Loucy (cell line): Measurements from ENCODE around the gene CNOT4.

Source experiments
- H2AFZ ChIP-seq: fragments of 200-600 bp; sonication (generic); 2 replicates; pipeline ENCODE4 v1.6.0; 2016; ENCODE audit warnings: antibody characterized with exemption, mild to moderate bottlenecking, low read length, moderate library complexity
- H3F3A ChIP-seq: fragments of 200-600 bp; 2 replicates; pipeline ENCODE4 v1.6.0; 2016; ENCODE audit warnings: antibody characterized with exemption, low read depth, mild to moderate bottlenecking
- H3K27me3 ChIP-seq: fragments of 200-600 bp; sonication (generic); 2 replicates; pipeline ENCODE4 v1.6.1; 2014; ENCODE audit warnings: low read length, mild to moderate bottlenecking; ENCODE audit not compliant: insufficient read depth, poor library complexity, severe bottlenecking
- H3K36me3 ChIP-seq: fragments of 200-600 bp; sonication (generic); 2 replicates; pipeline ENCODE4 v1.6.1; 2016; ENCODE audit warnings: low read length; ENCODE audit not compliant: insufficient read depth
- H3K4me1 ChIP-seq: fragments of 200-600 bp; sonication (generic); 2 replicates; pipeline ENCODE4 v1.5.1; 2014; ENCODE audit warnings: low read length, mild to moderate bottlenecking; ENCODE audit not compliant: insufficient read depth, poor library complexity, severe bottlenecking
- H3K4me2 ChIP-seq: fragments of 200-600 bp; sonication (generic); 2 replicates; pipeline ENCODE4 v1.6.0; 2014; ENCODE audit warnings: antibody characterized with exemption, low read length, low read depth, mild to moderate bottlenecking; ENCODE audit not compliant: poor library complexity, severe bottlenecking
- H3K4me3 ChIP-seq: fragments of 200-600 bp; sonication (generic); 2 replicates; pipeline ENCODE4 v1.5.1; 2014; ENCODE audit warnings: low read length, mild to moderate bottlenecking, mixed read lengths; ENCODE audit not compliant: poor library complexity, severe bottlenecking
- H3K79me2 ChIP-seq: fragments of 200-600 bp; sonication (generic); 2 replicates; pipeline ENCODE4 v1.6.1; 2014; ENCODE audit warnings: low read length; ENCODE audit not compliant: insufficient read depth
- H3K9ac ChIP-seq: fragments of 200-600 bp; sonication (generic); 2 replicates; pipeline ENCODE4 v1.6.0; 2014; ENCODE audit warnings: mild to moderate bottlenecking, low read depth, low read length, moderate library complexity; ENCODE audit not compliant: poor library complexity, severe bottlenecking
- H3K9me2 ChIP-seq: fragments of 200-600 bp; sonication (generic); replicated peaks from 2 replicates; pipeline ENCODE4 v1.6.1; 2016; ENCODE audit warnings: low read depth, low read length, mixed read lengths
- H3K9me3 ChIP-seq: fragments of 200-600 bp; sonication (generic); 2 replicates; pipeline ENCODE4 v1.6.1; 2014; ENCODE audit warnings: mild to moderate bottlenecking, antibody characterized with exemption, low read length, low read depth; ENCODE audit not compliant: insufficient read depth
- H4K20me1 ChIP-seq: fragments of 200-600 bp; sonication (generic); 2 replicates; pipeline ENCODE4 v1.6.0; 2014; ENCODE audit warnings: antibody characterized with exemption, low read length, mild to moderate bottlenecking; ENCODE audit not compliant: insufficient read depth, poor library complexity, severe bottlenecking
- CTCF ChIP-seq: fragments of 200-600 bp; sonication (generic); conservative IDR thresholded peaks from 2 replicates; pipeline ENCODE4 v1.5.1; 2014; ENCODE audit warnings: mild to moderate bottlenecking, antibody characterized with exemption, low read length
- EZH2phosphoT487 ChIP-seq: fragments of 200-600 bp; IDR thresholded peaks from 2 replicates; pipeline ENCODE4 v1.6.1; 2018; ENCODE audit warnings: antibody characterized with exemption, mild to moderate bottlenecking, moderate library complexity, borderline replicate concordance

Gene CNOT4

GRCh38 chr7:135538376-135538775 is 28.5 kb upstream of the CNOT4 start:
- Histone ChIP-seq H3K9ac (no peak overlapping the region), H3K4me2 (no peak overlapping the region), H3K4me1 (no peaks in the 10 kb centered on the region), H3K79me2 (no peaks in the 10 kb centered on the region), H3K9me3 (no peaks in the 10 kb centered on the region), H4K20me1 (no peaks in the 10 kb centered on the region), H3K27me3 (no peaks in the 10 kb centered on the region), H3F3A (no peaks in the 10 kb centered on the region), H2AFZ (no peak overlapping the region), H3K4me3 (no peak overlapping the region), H3K9me2 (no peaks in the 10 kb centered on the region), H3K36me3 (no peaks in the 10 kb centered on the region)
- TF ChIP-seq EZH2phosphoT487 (no peak), CTCF (no peak)

GRCh38 chr7:135537905-135538304 is 28.0 kb upstream of the CNOT4 start:
- H3K9me2 ChIP-seq: no peaks in the 10 kb centered on the region
- H3K4me3 ChIP-seq: no peak overlapping the region
- no peaks in the 10 kb centered on the region for H3F3A ChIP-seq
- H3K4me2 ChIP-seq: no peak overlapping the region
- no peak overlapping the region for H3K9ac ChIP-seq
- no peaks in the 10 kb centered on the region for H4K20me1 ChIP-seq
- H3K4me1 ChIP-seq: no peaks in the 10 kb centered on the region
- TF ChIP-seq CTCF: no peak
- TF ChIP-seq EZH2phosphoT487: no peak
- H2AFZ ChIP-seq: no peak overlapping the region
- H3K9me3 ChIP-seq: no peaks in the 10 kb centered on the region
- H3K79me2 ChIP-seq: no peaks in the 10 kb centered on the region
- H3K27me3 ChIP-seq: no peaks in the 10 kb centered on the region
- H3K36me3 ChIP-seq: no peaks in the 10 kb centered on the region

- no peak overlapping the region for H3K9ac ChIP-seq
- no peaks in the 10 kb centered on the region for H3K79me2 ChIP-seq
- no peaks in the 10 kb centered on the region for H4K20me1 ChIP-seq
- no peaks in the 10 kb centered on the region for H3K4me1 ChIP-seq
- H3F3A ChIP-seq: no peaks in the 10 kb centered on the region
- no peaks in the 10 kb centered on the region for H3K9me3 ChIP-seq
- H3K27me3 ChIP-seq: no peaks in the 10 kb centered on the region
- no peaks in the 10 kb centered on the region for H3K9me2 ChIP-seq
- no peak overlapping the region for H3K4me3 ChIP-seq
- TF ChIP-seq CTCF (no peak), EZH2phosphoT487 (no peak)
- H3K4me2 ChIP-seq: no peak overlapping the region
- no peaks in the 10 kb centered on the region for H3K36me3 ChIP-seq
- H2AFZ ChIP-seq: no peak overlapping the region
These were observed 27.6 kb upstream of the CNOT4 start for GRCh38 chr7:135537453-135537852.
